GM18868 (cell line): ENCODE measurements around the gene SINHCAF.
"Not testable (repeated sequence)": the region's sequence is repeated elsewhere in the genome, so short reads cannot be mapped to it uniquely, and the experiment has no call there.

ENCODE experiments used
- ATAC-seq: cut with Tn5 transposase; IDR thresholded peaks from one replicate; pipeline ENCODE4 v1.9.1; 2021; ENCODE audit warnings: mild to moderate bottlenecking, moderate library complexity; ENCODE audit not compliant: unreplicated experiment

Gene SINHCAF, protein sequence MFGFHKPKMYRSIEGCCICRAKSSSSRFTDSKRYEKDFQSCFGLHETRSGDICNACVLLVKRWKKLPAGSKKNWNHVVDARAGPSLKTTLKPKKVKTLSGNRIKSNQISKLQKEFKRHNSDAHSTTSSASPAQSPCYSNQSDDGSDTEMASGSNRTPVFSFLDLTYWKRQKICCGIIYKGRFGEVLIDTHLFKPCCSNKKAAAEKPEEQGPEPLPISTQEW

DNA sequence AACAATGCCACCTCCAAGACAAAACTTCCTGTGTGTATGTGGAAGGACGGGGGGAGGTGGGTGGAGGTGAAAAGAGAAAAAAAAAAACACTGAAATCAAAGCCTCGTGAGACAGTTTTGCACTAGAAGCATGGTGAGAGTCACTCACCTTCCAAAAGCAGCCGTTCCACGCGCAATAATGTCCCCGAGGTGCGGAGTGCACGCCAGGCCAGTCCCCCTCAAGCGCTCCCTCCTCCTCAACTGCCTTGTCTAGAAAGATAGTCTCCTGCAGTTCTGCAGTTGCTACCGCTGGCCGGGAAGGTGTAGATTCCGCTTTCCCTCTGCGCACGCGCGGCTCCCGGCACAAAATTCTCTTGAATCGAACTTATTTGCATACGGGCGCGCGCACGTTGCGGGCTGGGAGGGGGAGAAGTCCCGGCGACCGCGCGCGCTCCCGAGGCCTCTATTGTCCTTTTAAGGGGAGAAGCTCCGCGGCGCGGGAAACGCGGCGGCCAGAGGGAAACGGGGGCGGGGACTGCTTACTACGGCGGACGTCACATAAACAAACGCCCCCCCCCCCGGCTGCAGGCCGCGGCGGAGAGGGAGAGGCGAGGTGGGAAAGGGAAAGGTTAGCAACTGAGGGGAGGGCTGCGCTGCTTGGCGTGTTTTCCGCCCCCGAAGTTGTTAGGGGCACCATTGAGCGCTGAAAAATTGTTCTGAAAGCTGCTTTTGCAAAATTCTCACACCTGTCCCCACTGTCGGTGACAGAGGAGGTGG, at the start of gene SINHCAF:
TSS of gene SINHCAF (minus strand) at position 274 of the 755 bp plus-strand sequence. CDS start 27,946 bp downstream, outside the sequence.
- peak; percentile 57 for ATAC-seq

DNA sequence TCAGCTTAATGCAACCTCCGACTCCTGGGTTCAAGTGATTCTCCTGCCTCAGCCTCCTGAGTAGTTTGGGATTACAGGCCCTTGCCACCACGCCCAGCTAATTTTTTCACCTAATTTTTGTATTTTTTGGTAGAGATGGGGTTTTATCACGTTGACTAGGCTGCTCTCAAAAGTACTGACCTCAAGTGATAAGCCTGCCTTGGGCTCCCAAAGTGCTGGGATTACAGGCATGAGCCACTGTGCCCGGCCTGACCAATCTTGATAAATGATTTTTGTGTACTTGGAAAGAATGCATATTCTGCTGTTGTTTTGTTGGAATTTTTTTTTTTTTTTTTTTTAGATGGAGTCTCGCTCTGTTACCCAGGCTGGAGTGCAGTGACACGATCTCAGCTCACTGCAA, 49.5 kb upstream of the SINHCAF start:
- ATAC-seq, result not testable (repeated sequence)

DNA sequence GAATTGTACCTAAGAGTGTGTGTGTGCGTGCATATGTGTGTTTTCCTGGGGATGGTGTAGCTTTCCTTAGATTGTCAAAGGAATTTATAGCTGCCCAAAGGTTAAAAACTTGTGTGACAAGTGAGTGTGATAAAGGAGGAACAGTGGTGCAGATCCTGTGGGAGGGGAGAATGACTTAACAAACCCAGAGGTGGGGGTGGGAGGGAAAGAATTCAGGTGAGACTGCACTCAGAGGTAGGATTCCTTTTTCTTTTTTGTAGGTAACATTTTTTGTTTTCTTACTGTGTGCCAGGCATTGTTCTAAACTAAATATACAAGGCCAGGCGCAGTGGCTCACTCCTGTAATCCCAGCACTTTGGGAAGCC, 45.3 kb upstream of the SINHCAF start:
- ATAC-seq, result no peak

DNA sequence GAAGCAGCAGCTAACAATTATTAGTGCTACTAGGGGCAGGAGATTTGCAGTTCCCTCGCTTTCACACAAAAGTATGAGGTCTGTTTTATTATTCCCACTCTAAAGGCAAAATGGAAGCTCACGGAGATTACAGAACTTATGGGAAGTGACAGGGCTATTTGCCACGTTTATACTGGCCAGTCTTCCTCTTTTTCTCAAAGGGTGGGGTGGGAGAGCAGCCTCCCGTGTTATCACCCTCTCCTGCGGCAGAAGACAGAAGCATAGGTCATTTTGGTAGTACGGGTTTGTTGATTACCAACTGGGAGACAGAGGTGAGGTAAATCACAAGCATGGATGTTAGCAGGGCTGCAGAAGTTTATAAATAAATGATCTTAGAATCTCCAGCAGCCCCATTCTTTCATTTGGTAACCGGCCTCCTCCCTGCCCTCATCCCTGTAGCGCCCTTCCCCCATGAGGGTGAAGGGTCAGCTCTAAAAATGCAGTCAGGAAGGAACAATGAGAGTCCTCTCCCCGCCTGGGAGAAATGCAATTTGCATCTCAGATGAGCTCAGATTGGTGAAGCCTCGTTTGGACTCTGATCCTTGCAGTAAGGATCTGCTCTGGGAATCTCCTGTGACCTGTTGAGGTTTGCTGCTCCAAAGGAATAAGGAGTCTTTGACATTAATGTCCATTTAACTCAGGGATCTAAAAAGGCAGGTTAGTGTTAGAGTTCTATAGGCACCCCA, 44.7 kb upstream of the SINHCAF start:
- no peak for ATAC-seq

DNA sequence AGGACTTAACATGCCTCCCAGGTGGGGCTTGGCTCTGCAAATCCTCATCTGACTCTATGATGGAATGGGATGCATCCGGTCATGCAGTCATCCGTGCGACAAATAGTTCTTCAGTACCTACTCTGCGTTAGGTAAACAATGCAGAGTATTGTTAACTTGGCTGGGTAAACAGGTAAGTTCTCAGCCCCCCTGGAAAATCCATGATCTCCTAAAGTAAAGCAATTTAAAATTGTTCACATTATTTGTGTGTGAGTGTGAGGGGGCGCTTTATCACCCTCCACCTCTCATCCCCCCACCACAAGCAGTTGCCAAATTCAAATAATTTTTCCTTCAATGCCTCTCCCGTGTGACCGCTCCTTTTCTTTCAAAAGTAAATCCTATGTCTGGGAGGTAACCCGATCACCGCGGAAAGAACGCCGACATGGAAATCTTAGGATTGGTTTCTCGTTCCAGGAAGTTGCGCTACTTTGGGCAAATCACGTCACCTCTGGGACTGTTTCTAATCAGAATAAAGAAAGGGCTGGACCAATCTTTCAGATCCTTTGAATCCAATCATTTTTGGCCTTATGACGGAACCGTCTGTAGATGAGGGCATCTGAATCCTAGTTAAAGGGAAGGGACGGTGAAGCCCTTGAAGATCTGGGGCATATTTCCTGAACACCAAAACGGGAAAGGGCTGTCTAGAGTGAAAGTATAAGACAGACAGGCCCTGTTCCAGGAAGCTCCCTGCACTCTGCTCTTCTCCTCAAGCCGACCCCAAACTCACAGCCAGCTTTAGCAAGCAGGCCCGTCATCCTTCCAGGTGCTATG, 44.0 kb upstream of the SINHCAF start:
- no peak for ATAC-seq

DNA sequence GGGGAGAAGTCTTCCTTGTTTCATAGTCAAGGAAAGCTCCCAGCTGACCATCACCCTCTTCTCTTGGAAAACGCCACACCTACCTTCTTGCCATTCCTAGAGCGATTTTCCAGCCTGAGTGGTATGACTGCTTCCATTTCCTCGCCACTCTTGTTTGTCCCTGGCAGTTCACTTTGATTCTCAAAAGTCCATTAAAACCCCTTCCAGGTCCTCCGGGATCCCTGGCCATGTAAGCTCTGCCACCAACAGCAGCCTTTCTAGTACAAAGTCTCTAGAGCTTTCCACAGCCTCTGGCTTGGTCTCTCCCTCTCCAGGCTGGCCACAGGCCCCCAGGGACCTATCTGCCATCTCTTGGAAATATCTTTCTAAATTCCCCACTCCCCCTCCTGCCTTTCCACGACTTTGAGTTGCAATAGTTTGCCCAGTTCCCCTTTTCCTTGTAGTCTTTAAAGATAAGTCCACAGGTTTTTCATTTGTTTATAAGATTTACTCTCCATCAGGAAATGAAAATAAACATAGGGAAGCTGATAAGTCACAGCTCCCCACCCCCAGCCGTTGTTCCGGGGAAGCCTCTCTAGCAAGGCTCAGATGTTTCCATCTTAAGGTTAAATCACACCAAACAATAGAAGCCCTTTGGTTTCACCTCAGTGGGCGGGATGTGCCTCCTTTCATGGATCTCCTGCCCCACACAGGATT, 42.9 kb upstream of the SINHCAF start:
- no peak for ATAC-seq

DNA sequence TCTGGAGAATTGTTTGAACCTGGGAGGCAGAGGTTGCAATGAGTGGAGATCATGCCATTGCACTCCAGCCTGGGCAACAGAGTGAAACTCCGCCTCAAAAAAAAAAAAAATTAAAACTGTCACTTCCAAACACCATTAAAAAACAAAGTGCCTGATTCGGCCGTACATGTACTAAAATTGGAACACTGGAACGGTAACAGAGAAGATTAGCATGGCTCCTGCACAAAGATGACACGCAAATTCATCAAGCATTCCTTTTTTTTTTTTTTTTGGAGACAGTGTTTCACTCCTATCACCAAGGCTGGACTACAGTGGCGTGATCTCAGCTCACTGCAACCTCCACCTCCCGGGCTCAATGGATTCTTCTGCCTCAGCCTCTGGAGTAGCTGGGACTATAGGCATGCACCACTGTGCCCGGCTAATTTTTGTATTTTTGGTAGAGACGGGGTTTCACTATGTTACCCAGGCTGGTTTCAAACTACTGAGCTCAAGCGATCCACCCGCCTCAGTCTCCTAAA, 40.2 kb upstream of the SINHCAF start:
- no peak for ATAC-seq

DNA sequence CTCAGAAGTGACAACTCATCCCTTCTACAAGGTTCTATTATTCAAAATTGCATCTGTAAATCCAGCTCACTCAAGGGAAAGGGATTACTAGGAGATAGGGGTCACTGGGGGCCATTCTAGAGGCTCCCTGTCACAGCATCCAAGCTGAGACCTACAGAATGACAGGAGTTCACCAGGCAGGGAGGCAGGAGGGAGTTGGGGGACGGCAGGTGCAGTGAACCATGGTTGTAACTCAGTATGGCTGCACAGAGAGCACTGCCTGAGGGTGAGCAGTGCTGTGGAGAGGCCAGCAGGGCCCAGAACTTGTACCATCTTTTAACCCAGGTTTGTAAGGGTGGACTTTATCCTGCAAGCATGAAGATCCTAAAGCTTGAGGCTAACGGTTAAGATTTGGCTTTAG, 37.9 kb upstream of the SINHCAF start:
- no peak for ATAC-seq

DNA sequence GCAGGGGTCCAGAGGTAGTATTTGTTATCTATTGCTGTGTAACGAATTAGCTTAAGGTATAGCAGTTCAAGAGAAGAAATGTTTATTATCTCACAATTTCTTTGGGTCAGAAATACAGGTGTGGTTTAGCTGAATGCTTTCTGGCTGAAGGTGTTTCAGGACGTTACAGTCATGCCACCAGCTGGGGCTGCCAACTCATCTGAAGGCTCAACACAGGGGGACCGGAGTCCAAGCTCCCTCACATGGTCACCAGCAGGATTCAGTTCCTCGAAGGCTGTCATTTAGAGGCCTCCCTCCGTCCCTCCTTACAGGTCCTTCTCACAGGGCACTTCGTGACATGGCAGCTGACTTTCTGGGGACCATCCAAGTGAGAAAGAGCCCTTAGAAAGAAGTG, 37.5 kb upstream of the SINHCAF start:
- ATAC-seq, result peak; percentile 27

DNA sequence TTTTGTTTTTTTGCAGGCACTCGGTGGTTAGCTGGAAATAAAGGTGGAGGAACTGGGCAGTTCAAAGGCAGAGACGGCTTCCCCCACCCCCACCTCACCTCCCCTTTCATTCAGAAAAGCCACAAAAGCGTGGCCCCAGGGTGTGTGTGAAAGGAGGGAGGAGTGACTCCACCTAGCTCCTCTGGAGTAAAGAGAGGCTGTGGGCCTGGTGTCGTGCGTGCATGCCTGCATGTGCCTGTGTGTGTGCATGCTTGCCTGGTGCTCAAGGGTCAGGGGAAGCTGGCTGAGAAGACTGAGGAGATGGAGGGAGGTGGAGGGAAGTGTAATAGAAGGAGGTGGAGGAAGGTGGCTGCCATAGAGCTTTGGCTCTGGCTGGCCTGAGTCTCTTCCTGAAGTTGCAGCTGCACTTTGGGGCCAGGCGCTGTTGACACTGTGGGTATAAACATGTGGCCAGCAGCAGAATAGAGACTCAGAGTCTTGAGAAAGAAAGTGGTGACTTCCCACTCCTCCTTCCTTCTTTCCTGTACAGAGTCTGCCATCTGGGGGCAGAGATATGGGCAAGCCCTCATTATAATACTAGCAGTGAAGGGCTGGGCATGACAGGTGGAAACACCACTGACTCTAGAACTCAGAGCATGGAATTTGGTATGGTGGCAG, 36.9 kb upstream of the SINHCAF start:
- ATAC-seq, result peak; percentile 75

DNA sequence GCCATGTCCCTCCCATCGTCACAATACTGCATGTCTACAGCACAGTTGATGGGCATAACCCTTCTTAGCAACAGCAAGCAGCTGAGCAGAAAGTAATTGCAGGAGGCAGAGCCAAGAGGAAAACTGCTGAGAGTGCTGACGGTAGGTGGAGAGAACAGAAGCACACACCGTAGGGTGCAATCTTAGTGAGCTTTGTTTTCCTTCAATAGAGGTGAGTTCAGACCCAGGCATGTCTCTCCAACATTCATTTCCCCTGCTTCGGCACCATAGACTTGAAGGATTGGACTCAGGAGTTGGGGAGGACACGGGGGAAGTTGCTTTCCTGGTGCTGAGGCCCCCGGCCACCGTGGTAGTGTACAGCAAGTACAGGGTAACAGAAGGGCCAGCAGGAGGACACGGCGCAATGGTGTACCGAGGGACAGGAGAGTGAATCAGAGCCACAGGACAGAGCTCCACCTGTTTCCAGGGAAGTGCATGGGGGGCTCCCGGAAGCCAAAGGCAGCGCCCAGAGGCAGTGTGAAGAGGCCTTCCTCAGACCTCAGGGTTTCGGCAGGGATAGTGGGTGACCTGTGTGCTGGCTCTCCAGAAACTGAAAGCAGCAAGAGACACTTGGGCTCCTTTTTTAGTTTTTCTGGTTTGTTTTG, 36.3 kb upstream of the SINHCAF start:
- ATAC-seq, result no peak

DNA sequence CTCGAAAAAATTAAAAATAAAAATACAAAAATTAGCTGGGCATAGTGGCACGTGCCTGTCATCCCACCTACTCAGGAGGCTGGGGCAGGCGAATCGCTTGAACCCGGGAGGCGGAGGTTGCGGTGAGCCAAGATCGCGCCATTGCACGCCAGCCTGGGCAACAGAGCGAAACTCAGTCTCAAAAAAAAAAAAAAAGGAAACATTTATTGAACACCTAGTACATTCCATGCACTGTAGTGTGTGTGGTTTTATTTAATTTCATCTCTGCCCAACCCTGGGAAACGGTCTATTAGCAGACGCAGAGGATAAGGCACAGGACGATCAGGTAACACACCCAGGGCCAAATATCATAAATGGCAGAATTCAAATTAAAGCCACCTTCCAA, 35.8 kb upstream of the SINHCAF start:
- no peak for ATAC-seq

DNA sequence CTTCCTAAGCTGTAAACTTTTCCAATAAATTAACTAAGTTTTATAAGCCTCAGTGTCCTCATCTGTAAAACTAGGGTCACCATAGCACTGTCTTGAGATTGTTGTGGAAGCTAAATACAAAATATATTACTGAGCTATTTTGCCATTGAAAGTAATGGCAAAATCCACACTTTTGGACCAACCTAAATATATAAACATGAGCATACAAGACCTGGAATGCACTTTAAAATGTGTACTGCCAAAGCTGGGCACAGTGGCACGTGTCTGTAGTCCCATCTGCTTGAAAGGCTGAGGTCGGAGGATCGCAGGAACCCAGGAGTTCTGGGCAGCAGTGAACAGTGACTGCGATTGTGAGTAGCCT, 29.8 kb upstream of the SINHCAF start:
- ATAC-seq, result no peak

DNA sequence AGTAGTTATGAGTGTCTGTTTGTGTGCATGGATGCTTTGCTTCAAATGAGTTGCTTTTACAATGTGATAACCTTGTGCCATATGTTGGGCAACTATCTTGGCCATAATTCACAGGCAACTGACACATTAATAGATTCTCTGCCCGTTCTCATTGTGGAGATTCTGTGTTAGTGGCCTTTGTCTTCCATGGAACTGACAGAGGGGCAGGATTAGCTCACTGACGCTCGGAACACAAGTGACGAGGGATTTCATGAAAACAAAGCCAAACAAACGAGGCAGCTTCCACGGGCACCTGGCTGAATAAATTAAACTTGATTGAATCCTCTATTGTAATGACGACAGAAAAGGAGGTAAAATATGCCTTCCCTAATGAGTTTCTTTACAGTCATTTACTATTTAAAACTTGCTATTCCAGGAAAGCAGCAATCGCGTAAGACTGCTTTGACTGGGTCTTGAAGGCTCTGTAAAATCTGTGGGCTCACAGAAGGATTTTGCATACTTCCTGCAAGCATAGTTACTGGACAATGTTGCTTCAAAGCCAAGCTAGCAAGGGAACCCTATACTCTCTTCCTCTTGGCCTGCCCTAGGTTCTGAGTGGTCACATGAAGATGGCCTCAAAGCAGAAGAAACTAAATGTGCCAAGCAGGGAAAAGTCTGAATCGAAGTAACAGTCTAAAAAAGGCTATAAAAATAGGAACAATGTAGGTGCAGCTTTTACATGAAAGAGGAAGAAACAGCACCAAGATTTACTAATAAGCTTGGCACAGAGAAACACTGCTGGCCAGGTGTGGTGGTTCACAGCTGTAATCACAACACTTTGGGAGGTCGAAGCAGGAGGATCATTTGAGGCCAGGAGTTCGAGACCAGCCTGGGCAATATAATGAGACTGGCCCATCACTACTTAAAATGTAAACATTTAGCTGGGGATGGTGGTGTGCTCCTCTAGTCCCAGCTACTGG, 28.1 kb upstream of the SINHCAF start:
- ATAC-seq, result no peak

DNA sequence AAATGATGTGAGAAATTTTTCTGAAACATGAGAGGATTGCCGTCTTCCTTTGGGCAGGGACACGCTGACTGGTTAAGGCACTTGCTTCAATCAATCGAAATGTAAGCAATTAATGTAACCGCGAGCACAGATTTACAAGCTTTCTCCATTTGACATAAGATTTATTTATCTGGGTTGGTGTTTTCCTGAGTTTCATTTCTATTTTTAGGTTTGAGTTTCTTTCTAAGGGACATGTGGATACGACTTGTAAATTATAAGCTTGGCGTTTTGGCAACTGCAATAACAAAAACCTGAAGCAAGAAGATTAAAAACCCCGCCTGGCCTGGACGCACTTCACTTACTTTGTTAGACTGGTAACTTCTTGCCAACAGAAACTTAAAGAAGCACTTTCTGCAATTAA, 20.3 kb upstream of the SINHCAF start:
- ATAC-seq, result no peak

DNA sequence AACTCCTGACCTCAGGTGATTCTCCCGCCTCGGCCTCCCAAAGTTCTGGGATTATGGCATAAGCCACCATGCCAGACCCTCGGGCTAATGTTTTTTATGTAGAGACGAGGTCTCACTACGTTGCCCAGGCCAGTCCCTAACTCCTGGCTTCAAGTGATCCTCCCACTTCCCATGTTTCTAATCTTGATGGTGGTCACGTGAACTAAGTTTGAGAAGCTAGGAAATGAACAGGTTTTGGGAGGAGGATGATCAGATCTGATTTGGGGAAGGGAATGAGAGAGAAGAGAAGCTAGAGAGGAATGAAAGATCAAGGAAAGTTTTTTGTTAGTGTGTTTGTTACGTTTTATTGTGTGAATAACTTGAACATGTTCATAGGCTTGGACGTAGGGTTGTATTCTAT, 17.2 kb upstream of the SINHCAF start:
- ATAC-seq, result no peak

DNA sequence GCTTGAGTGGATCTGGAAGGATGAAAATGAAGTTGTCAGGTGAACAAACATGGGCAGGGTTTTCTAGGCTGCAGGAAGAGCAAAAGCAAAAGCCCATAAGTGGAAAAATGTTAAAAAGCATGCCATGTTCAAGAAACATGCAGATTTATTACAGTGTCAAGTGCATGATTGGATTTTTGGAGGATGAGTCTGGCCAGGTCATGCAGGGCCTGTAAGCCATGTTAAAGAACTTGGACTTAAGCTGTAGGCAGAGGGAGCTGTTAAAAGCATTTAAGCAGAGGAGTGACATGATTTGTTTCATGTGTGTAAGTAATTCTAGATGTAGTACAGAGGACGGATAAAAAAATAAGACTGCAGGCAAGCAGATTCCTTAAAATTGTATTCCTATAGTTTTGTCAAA, 16.3 kb upstream of the SINHCAF start:
- ATAC-seq, result no peak

DNA sequence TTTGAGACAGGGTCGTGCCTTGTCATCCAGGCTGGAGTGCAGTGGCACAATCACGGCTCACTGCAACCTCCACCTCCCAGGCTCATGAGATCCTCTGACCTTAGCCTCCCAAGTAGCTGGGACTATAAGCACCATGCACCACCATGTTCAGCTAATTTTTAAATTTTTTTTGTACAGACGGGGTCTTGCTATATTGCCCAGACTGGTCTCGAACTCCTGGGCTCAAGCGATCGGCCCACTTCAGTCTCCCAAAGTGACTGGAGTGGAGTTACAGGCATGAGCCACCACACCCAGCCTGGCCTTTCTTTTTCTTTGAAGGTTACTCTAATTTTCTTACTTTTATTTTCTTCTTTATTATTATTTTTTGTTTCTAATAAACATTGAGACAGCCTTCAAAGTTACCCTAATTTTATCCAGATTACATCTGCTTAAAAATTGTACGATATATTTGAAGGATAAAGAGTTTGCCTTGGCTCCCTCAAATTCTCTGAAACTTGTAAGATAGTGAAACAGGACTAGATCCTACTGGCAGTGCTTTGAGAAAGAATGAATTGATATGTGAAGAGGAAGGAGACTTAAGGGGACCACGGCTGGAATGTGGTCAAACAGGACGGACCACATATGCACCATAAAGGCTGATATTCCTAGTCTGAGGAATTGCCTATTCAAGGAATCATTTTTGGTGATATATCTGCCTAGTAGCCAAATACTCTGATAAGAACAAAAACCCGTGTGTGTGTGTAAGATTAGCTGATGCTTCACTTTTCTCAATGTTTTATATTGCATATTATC, 14.1 kb upstream of the SINHCAF start:
- ATAC-seq, result no peak
